Kidney tubule cell (primary cell): ENCODE results near the gene MAP2K2.

Experiments
- DNase-seq: peaks from one replicate; pipeline ENCODE4 v3.0.0-alpha.2; 2018; ENCODE audit warnings: low spot score

MAP2K2 gene

DNA sequence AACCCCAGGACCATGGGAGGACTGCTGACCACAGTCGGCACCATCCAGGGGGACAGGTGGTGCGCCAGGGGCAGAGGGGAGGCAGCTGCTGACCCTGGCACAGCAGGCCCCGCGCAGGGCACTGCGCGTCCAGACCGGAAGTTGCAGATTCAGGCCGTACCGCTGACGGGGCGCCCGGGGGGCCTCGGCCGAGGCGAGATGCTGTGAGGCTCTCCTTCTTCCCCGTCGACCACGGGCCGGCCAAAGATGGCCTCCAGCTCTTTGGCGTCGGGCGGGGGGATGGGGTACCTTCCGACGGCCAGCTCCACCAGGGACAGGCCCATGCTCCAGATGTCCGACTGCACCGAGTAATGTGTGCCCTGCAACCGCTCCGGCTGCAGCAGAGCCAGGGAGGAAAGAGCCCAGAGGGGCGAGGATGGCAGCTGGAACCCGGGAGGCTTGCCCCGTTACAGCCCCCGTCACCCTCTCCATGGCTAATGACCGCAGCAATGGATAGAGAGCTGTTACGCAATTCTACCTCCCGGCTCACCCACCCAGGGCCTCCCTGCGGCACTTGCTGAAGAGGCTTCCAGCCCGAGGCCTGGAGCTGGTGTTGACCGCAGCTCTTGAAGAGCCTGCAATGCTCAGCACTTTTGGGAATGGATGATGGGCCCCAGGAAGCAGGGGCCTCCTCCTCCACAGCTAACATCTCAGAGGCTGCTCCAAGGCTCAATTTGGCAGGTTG is 24.7 kb downstream of the MAP2K2 start:
- DNase-seq, result no peak

DNA sequence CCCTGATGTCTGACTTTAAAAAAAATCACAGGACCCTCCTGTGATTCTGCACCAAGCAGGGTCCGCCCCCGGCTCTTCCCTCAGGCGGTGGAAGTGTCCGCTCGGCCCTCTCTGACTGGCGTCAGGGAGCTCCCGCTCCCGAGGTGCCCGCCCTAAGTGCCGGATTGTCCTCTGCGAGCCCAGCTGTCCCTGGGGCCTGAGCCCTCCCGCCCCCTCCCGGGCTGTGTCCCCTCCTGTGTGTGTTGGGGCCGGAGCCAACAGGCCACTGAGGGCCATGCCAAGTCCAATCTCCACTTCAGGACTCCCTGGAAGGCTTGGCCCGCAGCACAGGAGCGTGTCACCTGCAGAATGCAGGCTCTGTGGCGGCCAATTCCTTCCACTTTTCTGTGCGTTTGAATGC is 25.4 kb downstream of the MAP2K2 start:
- DNase-seq, result no peak

DNA sequence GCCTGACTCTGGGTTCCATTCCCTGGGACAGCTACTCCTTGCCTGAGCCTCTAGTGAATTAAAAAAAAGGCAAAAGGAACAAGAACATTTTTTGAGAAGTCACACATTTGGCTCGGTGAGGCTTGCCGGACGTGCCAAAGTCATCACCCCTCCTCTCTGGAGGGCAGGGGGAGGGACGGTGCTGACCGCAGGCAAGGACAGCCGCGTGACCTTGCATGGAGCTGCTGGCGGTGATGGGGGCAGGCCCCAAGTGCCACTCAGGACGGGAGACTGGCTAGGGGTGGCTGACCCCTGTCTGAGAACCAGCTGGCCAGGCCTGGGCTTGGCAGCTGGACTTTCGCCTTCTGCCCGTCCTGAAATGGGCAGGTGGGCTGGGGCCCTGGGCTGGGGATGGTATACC is 26.4 kb downstream of the MAP2K2 start:
- no peak for DNase-seq

DNA sequence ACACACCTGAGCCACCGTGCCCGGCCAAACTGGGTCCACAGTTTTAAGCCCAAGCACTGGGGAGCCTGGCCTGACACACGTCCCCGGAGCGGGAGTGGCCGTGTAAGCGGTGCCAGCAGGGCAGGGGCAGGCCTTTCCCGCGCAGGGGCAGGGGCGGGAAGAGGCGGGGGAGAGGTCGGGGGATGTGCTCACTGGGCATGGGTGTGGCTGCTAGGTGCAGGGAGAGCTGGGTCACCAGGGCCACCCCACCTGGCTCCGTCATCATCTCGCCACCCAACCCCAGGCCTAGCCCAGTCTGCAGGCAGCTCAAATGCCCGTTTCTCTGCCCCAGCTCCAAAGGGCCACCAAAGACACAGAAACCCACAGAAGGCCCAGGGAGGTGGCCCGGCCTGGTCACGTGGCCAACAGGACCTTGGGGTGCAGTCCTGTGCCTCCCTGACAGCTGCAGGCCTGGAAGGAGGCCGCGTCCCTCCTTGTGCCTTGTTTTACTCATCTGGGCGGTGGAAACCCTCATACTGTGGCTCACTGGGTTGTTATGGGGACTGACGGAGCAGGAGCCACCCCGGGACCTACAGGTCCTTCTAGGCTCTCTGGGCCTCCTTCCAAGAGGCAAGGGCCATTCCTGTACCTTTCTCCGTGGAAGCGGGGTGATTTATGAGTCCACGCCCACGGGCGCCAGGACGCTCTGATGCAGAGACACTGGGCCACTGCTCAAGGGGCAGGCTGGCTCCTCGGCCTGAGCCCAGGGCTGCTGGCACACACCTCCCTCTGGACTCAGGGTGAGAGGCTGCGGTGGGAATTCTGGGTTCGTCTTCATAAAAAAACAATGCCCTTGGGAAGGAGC is 27.7 kb downstream of the MAP2K2 start:
- no peak for DNase-seq

DNA sequence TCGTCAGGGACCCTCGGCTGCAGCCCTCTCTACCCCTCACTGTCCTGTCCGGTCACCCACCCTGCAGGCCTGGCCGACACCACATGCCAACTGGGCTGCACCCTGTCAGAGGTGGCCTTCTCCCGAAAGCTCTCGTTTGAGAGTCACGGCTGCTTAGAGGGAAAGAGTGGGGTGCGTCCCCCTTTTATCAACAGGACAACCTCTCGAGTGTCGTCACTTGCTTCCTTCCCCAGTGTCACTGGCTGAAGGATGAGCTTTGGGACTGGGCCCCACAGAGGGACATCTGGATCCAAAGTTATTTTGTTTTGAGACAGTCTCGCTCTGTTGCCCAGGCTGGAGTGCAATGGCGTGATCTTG is 28.5 kb downstream of the MAP2K2 start:
- no peak for DNase-seq

DNA sequence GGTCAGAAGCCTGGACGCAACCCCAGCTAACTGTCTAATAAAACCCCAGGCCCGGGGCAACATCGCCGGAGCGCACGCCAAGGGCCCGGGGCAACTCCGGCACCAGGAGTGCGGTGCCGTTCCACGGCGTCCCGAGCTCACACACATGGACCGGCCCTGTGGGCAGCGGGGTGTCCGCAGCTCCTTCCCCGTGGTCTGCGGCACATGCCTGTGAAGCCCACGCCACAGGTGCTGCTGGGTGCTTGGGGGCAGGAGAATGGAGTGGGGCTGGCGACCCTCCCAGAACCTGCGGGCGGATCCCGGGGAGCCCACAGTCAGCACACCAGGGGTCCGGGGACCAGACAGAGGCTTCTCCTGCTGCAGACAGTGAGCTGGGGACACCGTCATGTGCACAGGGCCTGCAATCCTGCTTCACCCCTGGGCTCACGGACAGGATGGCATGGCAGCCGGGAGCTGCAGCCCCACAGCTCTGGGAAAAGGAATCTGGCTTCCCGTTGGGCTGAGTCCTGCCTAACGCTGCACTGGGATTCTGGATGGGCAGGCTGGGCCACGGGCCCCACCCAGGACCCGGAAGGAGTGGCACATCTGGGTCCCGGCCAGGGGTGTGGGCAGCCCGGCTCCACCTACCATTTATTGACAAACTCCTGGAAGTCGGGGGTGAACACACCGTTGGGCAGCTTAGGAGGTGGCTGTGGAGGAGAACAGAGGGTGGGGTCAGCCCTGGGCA is 29.0 kb downstream of the MAP2K2 start:
- DNase-seq, result no peak

DNA sequence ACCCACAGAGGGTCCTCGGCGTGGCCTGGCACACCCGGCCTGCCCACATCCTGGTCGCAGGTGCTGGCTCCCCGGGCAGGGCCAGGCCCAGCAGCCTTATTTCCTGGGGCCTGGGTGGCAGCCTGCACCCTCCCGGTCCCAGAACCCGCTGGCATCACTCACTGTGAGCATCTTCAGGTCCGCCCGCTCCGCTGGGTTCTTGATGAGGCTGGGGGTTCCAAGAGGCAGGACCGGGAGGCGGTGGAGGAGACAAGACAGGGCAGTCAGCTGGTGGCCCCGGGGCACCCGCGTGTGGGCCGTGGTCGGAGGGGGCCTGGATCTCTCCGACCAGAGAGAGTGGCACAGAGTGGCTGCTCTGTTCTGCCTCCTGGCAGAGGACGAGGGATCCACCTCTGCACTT is 29.6 kb downstream of the MAP2K2 start:
- DNase-seq, result no peak

DNA sequence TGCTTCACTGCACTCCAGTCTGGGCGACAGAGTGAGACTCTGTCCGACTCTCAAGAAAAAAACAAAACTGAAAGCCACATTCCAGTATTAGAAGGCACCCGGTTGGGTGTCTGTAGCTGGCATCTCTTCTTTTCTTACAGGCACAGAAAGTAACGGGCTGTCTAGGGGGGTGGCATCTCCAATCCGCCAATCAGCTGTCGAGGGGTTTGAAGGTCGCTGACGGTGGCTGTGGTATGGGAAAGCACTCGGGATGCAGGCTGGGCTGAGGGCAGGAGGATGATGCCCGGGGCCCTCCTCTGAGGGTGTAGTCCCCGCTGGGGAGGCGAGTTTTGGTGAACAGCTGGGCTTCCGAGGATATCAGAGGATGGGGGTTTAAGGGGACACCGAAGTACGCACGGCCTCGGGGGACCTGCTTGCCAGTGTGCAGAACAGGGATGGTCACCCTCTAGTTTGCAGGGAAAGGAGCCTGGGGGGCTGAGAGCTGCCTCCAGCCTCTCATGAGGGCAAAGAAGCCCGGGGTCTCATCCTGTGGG is 30.2 kb downstream of the MAP2K2 start:
- DNase-seq, result no peak

DNA sequence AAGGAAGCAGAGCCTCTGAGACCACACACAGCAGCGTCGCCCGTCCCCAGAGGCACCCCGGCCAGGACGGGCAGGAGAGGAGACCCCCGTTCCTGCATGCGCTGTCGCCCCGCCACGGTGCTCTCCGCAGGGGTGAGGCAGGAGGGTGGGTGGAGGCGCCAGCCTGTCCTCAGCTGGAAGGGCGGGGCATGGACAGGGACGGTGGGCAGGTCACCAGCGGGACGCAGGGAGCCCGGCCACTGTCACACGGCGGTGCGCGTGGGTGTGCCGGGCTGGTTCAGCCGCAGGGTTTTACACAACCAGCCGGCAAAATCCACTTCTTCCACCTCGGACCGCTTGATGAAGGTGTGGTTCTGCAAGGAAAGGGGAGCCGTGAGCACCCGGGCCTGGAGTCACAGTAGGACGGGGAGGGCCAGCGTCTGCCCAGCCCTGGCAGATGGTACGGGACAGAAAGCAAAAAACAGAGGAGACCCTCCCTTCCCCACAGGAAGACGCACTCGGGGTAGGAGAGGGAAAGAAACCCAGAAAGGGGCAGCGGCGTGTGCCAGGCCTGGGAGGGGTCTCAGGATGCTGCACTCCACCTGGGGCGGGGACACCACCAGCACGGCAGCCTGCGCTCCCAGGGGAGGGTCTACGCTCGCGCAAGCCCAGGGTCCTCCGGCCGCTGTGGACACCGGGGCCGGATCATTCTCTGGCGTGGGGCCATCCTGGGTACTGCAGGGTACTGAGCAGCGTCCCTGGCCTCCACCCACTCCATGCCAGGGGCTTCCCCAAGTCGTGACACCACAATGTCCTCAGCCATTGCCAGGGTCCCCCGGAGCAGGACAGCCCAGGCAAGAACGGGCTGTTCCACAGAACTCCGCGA is 33.3 kb downstream of the MAP2K2 start:
- no peak for DNase-seq

DNA sequence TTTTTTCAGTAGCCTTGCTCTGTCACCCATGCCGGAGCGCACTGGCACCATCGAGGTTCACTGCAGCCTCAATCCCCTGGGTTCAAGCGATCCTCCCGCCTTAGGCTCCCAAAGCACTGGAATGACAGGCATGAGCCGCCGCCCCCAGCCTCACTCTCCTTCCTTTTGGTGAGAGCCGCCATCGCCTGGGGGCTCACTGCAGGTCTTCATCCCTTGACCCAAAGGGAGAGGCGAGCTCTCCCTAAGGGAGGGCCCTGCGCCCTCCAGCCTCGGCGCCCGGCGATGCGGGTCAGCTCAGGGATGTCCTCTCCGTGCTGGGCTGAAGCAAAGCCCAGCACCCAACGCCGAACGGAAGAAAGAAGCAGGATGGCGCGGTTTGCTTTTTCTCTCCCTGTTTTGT is 34.0 kb downstream of the MAP2K2 start:
- no peak for DNase-seq

DNA sequence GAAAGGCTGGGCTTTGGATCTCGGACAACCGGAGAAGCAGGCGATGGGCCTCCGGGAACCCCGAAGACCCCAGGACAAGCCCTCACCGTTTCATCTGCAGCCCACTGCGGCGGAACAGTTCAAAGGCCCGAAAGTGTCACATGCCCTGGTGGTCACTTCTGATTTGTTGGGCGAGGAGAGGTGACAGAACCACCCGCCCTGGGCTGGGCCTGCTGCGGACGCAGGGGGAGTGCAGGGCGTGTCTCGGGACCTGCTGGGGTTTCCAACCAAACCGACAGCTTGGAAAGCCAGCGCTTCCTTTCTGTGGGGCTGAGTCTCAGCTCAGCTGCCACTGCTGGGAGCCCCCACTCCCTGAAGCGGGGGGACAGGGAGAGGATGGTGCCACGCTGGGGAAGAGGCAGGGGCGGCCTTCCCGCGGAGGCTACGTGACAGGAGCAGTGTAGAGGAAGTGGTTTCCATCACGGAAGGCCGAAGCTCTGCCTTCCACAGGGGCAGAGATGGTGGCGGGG is 34.5 kb downstream of the MAP2K2 start:
- DNase-seq, result no peak

DNA sequence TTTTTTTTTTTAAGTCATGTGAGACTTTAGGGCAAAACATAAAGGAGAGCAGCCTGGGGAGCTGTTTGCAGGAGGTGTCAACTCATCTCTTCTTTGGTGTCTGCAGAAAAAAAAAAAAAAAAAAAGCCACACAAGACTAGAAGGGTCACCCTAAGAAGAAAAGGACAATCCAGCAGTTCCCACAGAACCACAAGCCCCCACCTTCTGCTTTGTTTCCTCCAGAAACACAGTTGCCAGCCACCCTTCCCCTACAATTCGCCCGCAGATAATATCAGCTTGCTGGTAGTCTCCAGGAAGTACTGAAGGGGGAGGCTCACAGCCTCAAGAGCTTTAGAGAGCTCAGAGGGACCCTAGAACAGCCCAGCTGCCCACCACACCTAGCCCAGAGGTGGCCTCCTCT is 34.9 kb downstream of the MAP2K2 start:
- DNase-seq, result no peak

DNA sequence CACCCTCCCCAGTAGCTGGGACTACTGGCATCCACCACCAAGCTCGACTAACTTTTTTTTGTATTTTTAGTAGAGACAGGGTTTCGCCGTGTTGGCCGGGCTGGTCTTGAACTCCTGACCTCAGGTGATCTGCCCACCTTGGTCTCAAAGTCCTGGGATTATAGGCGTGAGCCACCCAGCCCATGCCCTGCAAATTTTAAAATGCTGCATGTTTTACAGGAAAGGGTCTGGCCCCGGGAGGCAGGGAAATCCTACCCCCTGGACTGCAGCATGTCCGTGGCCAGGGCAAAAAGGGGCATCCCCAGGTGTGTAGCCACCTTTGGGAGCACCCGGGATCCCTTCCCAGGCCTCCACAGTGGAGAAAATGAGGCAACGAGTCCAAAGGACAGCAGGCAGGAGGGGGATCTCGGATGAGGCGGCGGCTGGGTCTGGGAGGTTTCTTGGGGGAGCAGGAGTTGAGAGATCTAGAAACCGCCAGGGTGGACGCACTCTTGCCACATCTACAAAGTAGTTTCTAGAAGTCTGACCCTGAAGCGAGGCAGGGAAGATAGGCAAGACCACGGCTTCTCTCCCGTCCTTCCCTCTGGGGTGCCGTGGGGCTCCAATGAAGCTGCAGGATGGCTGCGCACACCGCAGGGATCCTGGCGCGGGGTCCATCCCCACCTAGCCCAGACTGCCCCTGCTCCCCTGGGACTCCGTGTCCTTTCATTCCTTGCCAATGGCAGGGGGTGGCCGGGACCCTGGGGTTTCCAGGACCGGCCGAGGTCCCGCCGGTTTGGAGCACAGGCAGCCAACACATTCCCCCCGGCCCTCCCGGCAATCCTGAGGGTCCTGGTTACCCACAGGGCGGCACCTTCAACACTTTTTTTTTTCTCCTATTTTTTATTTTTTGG is 35.9 kb downstream of the MAP2K2 start:
- no peak for DNase-seq

DNA sequence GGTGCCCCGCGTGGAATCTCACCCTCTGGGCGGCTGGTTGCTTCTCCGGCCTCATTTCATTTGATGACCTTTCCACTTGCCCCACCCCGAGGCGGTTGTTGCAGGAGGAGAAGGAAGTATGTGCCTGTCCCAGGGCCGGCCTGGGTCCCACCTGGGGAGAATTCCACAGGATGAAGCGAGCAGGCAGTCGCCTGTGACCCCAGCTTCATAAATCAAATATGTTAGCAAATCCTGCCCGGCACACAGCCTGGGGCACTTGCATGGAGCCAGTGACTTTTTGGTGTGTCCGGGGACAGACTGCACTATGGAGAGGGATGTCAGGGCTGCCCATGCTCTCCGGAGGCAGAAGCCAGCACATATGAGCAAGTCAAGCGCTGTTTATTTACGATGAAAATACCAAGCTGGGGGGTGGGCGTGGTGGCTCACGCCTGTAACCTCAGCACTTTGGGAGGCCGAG is 37.5 kb downstream of the MAP2K2 start:
- peak; percentile 39 for DNase-seq

DNA sequence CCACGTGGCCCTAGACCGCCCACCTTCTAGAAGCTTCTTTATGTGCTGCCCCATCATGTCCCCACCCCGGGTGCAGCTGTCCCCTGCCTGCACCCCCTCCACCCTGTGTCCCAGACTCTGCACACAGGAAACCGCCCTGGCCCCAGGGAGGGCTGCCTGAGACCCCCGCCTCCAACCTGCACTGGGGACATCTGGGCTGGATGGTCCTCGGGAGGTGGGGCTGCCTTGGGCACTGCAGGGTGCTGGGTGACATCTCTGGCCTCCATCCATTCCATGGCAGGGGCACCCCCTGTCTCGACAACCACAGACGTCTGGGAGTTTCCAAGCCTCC is 39.4 kb downstream of the MAP2K2 start:
- no peak for DNase-seq

DNA sequence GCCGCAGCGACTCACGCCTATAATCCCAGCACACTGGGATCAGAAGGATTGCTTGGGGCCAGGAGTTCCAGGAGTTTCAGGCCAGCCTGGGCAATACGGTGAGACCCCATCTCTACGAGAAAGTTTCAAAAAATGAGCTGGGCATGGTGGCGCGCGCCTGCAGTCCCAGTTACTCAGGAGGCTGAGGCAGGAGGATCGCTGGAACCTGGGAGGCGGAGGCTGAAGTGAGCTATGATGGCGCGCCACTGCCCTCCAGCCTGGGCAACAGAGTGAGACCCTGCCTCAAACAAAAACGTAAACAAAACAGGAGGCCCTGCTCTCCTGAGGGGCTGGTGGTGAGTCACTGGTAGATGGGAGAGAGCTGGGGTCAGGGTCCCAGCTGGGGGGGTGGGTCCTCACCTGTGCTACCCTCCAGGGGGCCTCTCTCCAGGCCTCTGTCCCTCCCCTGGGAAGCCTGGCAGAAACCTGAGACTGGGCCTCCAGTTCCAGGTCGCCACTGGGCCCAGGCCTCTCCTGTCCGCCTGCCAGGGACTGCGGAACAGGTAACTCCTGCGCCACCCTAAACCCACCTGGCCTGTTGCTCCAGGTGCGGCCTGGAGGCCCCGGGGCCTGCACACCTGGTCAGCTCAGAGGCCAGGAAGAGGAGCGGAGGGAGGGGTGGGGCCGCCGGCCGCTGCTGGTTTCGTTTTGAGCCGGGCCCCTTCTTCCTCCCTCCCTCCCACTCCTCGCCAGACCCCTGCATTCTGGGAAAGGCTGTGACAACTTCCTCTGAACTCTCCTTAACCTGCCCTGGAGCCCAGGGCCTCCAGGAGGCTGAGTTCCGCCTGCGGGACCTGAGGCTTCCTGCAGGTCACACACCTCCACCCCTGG is 40.0 kb downstream of the MAP2K2 start:
- peak; percentile 27 for DNase-seq

DNA sequence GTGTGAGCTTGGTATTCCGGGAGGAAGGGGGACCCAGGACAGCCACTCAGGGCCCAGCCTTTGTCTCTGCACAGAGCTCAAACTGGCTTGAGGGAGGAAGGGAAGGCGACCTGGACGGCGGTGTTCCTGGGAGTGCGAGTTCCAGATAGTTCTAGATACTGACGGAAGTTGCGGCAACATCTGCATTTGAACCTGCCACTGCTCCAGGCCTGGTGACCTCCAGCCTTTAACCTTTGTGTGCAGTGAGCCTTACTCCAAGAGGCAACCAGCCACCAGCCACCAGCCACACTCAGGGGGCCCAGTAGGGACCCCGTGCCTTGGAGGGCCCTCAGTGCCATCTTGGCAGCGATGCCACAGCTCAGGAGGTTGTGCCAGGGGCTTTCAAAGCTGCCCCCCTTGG is 41.8 kb downstream of the MAP2K2 start:
- no peak for DNase-seq

DNA sequence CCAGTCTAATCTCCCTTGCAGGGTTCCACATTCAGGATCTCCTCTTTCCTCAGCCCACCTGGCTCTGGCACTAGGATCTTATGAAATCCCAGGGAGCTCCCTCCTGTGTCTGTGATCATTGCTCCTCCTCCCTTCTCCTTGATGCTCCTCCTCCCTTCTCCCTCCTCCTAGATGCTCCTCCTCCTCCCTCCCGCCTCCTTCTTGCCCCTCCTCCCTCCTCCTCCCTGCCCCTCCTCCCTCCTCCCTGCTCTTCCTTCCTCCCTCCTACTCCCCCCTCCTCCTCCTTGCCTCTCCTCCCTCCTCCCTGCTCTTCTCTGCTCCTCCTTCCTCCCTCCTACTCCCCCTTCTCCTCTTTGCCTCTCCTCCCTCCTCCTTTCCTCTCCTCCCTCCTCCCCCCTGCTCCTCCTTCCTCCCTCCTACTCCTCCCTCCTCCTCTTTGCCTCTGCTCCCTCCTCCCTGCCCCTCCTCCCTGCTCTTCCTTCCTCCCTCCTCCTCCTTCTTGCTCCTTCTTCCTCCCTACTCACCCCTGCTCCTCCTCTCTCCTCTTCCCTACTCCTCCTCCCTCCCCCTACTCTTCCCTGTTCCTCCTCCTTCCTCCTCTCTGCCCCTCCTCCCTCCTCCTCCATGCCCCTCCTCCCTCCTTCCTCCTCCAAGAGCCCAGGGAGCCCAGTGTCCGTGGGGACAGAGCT is 42.3 kb downstream of the MAP2K2 start:
- no peak for DNase-seq

DNA sequence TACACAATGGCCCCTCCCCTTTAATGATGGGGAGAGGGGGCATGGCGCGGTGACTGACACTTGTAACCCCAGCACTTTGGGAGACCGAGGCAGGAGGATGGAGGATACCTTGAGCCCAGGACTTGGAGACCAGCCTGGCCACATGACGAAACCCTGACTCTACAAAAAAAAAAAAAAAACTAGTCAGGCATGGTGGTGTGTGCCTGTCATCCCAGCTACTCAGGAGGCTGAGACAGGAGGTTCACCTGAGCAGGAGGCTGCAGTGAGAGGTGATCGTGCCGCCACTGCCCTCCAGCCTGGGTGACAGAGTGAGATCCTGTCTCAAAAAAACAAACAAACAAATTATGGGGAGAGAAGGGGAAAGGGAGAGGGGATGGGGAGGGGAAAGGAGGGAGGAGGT is 43.4 kb downstream of the MAP2K2 start:
- DNase-seq, result no peak
